IgD-negative memory B cell (primary cell): Measurements from ENCODE around the gene NUDT6. TPM values are rescaled to one million over a fixed set of nuclear protein-coding genes. Genes with fewer than 3 reads are reported as not detected.

Experiments used
- H3K27ac Mint-ChIP-seq, 3 donors: one replicate each; pipeline ENCODE4 v1.8.0; 2020 to 2022; ENCODE audit warnings: mild to moderate bottlenecking in 3 of 3, mixed read lengths in 3 of 3, moderate library complexity in 1 of 3
- H3K27me3 Mint-ChIP-seq: one replicate; pipeline ENCODE4 v1.8.0; 2021; ENCODE audit warnings: mixed read lengths
- H3K36me3 Mint-ChIP-seq: one replicate; pipeline ENCODE4 v1.8.0; 2020; ENCODE audit warnings: mild to moderate bottlenecking, mixed read lengths
- H3K4me1 Mint-ChIP-seq, 3 donors: one replicate each; pipeline ENCODE4 v1.8.0; 2020 to 2022; ENCODE audit warnings: mixed read lengths in 3 of 3, mild to moderate bottlenecking in 1 of 3
- H3K4me3 Mint-ChIP-seq, 4 donors: one replicate each; pipeline ENCODE4 v1.8.0; 2020 to 2022; ENCODE audit warnings: mild to moderate bottlenecking in 4 of 4, mixed read lengths in 4 of 4, moderate library complexity in 3 of 4
- H3K9me3 Mint-ChIP-seq, 3 donors: one replicate each; pipeline ENCODE4 v1.8.0; 2020 to 2021; ENCODE audit warnings: mixed read lengths in 3 of 3, mild to moderate bottlenecking in 1 of 3
- polyA plus RNA-seq: library from polyadenylated mRNA; unstranded; fragments of 300-500 nt; fragmentation: Illumina TruSeq; gene quantifications from one replicate; pipeline ENCODE4 v1.2.3, GENCODE V29; 2021

Gene NUDT6
- polyA plus RNA-seq, 1 donor from 2014 or later = 2.6 TPM

GRCh38 chr4:122930862-122931261 lies 8.5 kb upstream of the NUDT6 start:
- no peak overlapping the region for H3K27ac Mint-ChIP-seq
- H3K36me3 Mint-ChIP-seq = peaks cover 6% of the 10 kb centered on the region
- H3K9me3 Mint-ChIP-seq = no peaks in the 10 kb centered on the region
- no peak overlapping the region for H3K4me3 Mint-ChIP-seq
- H3K4me1 Mint-ChIP-seq = peaks cover 0 to 2% (median 0%) of the 10 kb centered on the region in 3 donors
- no peaks in the 10 kb centered on the region for H3K27me3 Mint-ChIP-seq

- Mint-ChIP-seq H3K4me1 (no peaks in the 10 kb centered on the region), H3K9me3 (no peaks in the 10 kb centered on the region), H3K27ac (no peak overlapping the region), H3K36me3 (no peaks in the 10 kb centered on the region), H3K4me3 (no peak overlapping the region), H3K27me3 (no peaks in the 10 kb centered on the region)
These were observed 6.5 kb upstream of the NUDT6 start for GRCh38 chr4:122928930-122929329.

- Mint-ChIP-seq H3K27me3 (no peaks in the 10 kb centered on the region), H3K27ac (peak overlapping the region; percentile 85 to 96 (median 86)), H3K4me3 (peak overlapping the region in 3 of 4 donors; percentile 99 to 100 (median 99)), H3K36me3 (no peaks in the 10 kb centered on the region), H3K9me3 (no peaks in the 10 kb centered on the region), H3K4me1 (peaks cover 3 to 10% (median 8%) of the 10 kb centered on the region in 3 donors)
These were observed 597 bp upstream of the NUDT6 start for GRCh38 chr4:122922877-122923511.

- no peak overlapping the region for H3K27ac Mint-ChIP-seq
- H3K4me1 Mint-ChIP-seq = peaks cover 3 to 10% (median 8%) of the 10 kb centered on the region in 3 donors
- H3K4me3 Mint-ChIP-seq = peak overlapping the region in 3 of 4 donors; percentile 83 to 100 (median 99)
- H3K27me3 Mint-ChIP-seq = no peaks in the 10 kb centered on the region
- H3K9me3 Mint-ChIP-seq = no peaks in the 10 kb centered on the region
- H3K36me3 Mint-ChIP-seq = no peaks in the 10 kb centered on the region
These were observed 1.1 kb downstream of the NUDT6 start for GRCh38 chr4:122921300-122921699.

- Mint-ChIP-seq H3K36me3 (no peaks in the 10 kb centered on the region), H3K27ac (no peak overlapping the region), H3K4me3 (no peak overlapping the region), H3K4me1 (peaks cover 3 to 10% (median 8%) of the 10 kb centered on the region in 3 donors), H3K27me3 (no peaks in the 10 kb centered on the region), H3K9me3 (no peaks in the 10 kb centered on the region)
These were observed 1.9 kb downstream of the NUDT6 start for GRCh38 chr4:122920473-122920872.

- Mint-ChIP-seq H3K27me3 (no peaks in the 10 kb centered on the region), H3K27ac (no peak overlapping the region), H3K4me1 (peaks cover 0 to 3% (median 3%) of the 10 kb centered on the region in 3 donors), H3K4me3 (no peak overlapping the region), H3K9me3 (no peaks in the 10 kb centered on the region), H3K36me3 (no peaks in the 10 kb centered on the region)
These were observed 4.7 kb downstream of the NUDT6 start for GRCh38 chr4:122917731-122918130.

GRCh38 chr4:122914938-122915337 lies 7.5 kb downstream of the NUDT6 start:
- H3K4me3 Mint-ChIP-seq = no peak overlapping the region
- no peak overlapping the region for H3K27ac Mint-ChIP-seq
- no peaks in the 10 kb centered on the region for H3K36me3 Mint-ChIP-seq
- H3K9me3 Mint-ChIP-seq = no peaks in the 10 kb centered on the region
- no peaks in the 10 kb centered on the region for H3K4me1 Mint-ChIP-seq
- no peaks in the 10 kb centered on the region for H3K27me3 Mint-ChIP-seq

- no peaks in the 10 kb centered on the region for H3K36me3 Mint-ChIP-seq
- no peaks in the 10 kb centered on the region for H3K27me3 Mint-ChIP-seq
- H3K27ac Mint-ChIP-seq = no peak overlapping the region
- no peaks in the 10 kb centered on the region for H3K9me3 Mint-ChIP-seq
- no peaks in the 10 kb centered on the region for H3K4me1 Mint-ChIP-seq
- H3K4me3 Mint-ChIP-seq = no peak overlapping the region
These were observed 8.0 kb downstream of the NUDT6 start for GRCh38 chr4:122914292-122914904.

- Mint-ChIP-seq H3K9me3 (no peaks in the 10 kb centered on the region), H3K36me3 (peaks cover 4% of the 10 kb centered on the region), H3K4me1 (no peaks in the 10 kb centered on the region), H3K27ac (no peak overlapping the region), H3K27me3 (no peaks in the 10 kb centered on the region), H3K4me3 (no peak overlapping the region)
These were observed 9.4 kb downstream of the NUDT6 start for GRCh38 chr4:122912810-122913575.

- H3K36me3 Mint-ChIP-seq = peaks cover 5% of the 10 kb centered on the region
These were observed 10.8 kb downstream of the NUDT6 start for GRCh38 chr4:122911588-122911987.

GRCh38 chr4:122909683-122910082 lies 12.7 kb downstream of the NUDT6 start:
- Mint-ChIP-seq H3K36me3 (peaks cover 5% of the 10 kb centered on the region), H3K4me1 (no peaks in the 10 kb centered on the region), H3K9me3 (no peaks in the 10 kb centered on the region), H3K27ac (no peak overlapping the region), H3K4me3 (no peak overlapping the region), H3K27me3 (no peaks in the 10 kb centered on the region)

More at GRCh38 chr4:122911588-122911987, 10.8 kb downstream of the NUDT6 start:
- Mint-ChIP-seq H3K27me3 (no peaks in the 10 kb centered on the region), H3K27ac (peak overlapping the region in 1 of 3 donors; percentile 83), H3K9me3 (no peaks in the 10 kb centered on the region), H3K4me3 (no peak overlapping the region), H3K4me1 (no peaks in the 10 kb centered on the region)

- H3K36me3 Mint-ChIP-seq = peaks cover 8% of the 10 kb centered on the region
- no peak overlapping the region for H3K27ac Mint-ChIP-seq
- no peaks in the 10 kb centered on the region for H3K4me1 Mint-ChIP-seq
- H3K9me3 Mint-ChIP-seq = no peaks in the 10 kb centered on the region
- H3K4me3 Mint-ChIP-seq = no peak overlapping the region
- H3K27me3 Mint-ChIP-seq = no peaks in the 10 kb centered on the region
These were observed 14.2 kb downstream of the NUDT6 start for GRCh38 chr4:122908223-122908622.

- Mint-ChIP-seq H3K27ac (no peak overlapping the region), H3K4me1 (no peaks in the 10 kb centered on the region), H3K4me3 (no peak overlapping the region), H3K9me3 (no peaks in the 10 kb centered on the region), H3K27me3 (no peaks in the 10 kb centered on the region), H3K36me3 (peaks cover 8% of the 10 kb centered on the region)
These were observed 15.5 kb downstream of the NUDT6 start for GRCh38 chr4:122906859-122907305.

- H3K4me3 Mint-ChIP-seq = no peak overlapping the region
- no peaks in the 10 kb centered on the region for H3K4me1 Mint-ChIP-seq
- peaks cover 13% of the 10 kb centered on the region for H3K36me3 Mint-ChIP-seq
- no peaks in the 10 kb centered on the region for H3K9me3 Mint-ChIP-seq
- no peaks in the 10 kb centered on the region for H3K27me3 Mint-ChIP-seq
- no peak overlapping the region for H3K27ac Mint-ChIP-seq
These were observed 18.6 kb downstream of the NUDT6 start for GRCh38 chr4:122903766-122904288.
